ENCODE data around the gene RICTOR. TPM values are rescaled to one million over a fixed set of nuclear protein-coding genes. Genes with fewer than 3 reads are reported as not detected.

Gene RICTOR
- total RNA-seq, 1 experiment from 2014 or later, result 28.1 TPM

DNA sequence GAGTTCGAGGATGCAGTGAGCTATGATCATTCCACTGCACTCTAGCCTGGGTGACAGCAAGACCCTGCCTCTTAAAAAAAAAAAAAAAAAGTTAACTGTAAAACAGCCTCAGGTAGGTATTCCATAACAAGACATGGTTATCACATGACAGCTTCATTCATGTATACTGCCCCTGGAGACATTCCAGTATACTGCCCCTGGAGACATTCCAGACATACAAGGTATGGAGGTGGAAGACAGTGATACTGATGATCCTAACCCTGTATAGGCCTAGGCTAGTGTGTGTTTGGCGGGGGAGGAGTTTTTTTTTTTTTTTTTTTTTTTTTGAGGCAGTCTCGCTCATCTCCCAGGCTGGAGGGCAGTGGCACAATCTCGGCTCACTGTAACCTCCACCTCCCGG, 105.5 kb downstream of the RICTOR start:
- no TSS peak for BruUV-seq (replicated peaks)
- no peaks in the 10 kb centered on the region for H3F3A ChIP-seq (ENCODE audit: low read length, unreplicated experiment)
- H3K9me3 ChIP-seq (ENCODE audit: low read length), result no peaks in the 10 kb centered on the region
- no peaks in the 10 kb centered on the region for H3K27me3 ChIP-seq (ENCODE audit: low read length)
- H3K4me1 ChIP-seq (ENCODE audit: insufficient read depth, low read length), result no peaks in the 10 kb centered on the region
- peaks cover 15% of the 10 kb centered on the region; the same call in 1 of the 2 replicates for H3K36me3 ChIP-seq (ENCODE audit: low read depth, low read length)
- no peak overlapping the region for H3K27ac ChIP-seq (ENCODE audit: low read length)
- CTCF ChIA-PET, result interaction anchor here (0.7 kb wide), 1 partner anchor 19 kb away, joined by 4 read pairs; no protein-coding TSS in a partner anchor
- ATAC-seq (no peak), DNase-seq (peak; percentile 11)
- no peak overlapping the region for H2AFZ ChIP-seq (ENCODE audit: low read length)
- intact Hi-C loops (cut with micrococcal nuclease), result no loop called here
- H3K4me3 ChIP-seq (ENCODE audit: low read length), result no peak overlapping the region
- H3K9ac ChIP-seq (ENCODE audit: low read length), result no peak overlapping the region
- TF ChIP-seq EZH2 (IDR thresholded peaks at IDR 0.05; ENCODE audit: low read length, unreplicated experiment) (no peak), EZH2phosphoT487 (IDR thresholded peaks at IDR 0.05; ENCODE audit: borderline replicate concordance, low read length) (no peak)
- TF ChIP-seq, protein P1, sequence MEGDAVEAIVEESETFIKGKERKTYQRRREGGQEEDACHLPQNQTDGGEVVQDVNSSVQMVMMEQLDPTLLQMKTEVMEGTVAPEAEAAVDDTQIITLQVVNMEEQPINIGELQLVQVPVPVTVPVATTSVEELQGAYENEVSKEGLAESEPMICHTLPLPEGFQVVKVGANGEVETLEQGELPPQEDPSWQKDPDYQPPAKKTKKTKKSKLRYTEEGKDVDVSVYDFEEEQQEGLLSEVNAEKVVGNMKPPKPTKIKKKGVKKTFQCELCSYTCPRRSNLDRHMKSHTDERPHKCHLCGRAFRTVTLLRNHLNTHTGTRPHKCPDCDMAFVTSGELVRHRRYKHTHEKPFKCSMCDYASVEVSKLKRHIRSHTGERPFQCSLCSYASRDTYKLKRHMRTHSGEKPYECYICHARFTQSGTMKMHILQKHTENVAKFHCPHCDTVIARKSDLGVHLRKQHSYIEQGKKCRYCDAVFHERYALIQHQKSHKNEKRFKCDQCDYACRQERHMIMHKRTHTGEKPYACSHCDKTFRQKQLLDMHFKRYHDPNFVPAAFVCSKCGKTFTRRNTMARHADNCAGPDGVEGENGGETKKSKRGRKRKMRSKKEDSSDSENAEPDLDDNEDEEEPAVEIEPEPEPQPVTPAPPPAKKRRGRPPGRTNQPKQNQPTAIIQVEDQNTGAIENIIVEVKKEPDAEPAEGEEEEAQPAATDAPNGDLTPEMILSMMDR (conservative IDR thresholded peaks at IDR 0.05; ENCODE audit: low read depth, low read length), result no peak
- H4K20me1 ChIP-seq (ENCODE audit: low read length), result no peaks in the 10 kb centered on the region
- no peaks in the 10 kb centered on the region for H3K79me2 ChIP-seq (ENCODE audit: low read length)
- H3K4me2 ChIP-seq (ENCODE audit: low read length), result no peak overlapping the region
- H3K9me2 ChIP-seq (replicated peaks; ENCODE audit: low read length), result no peaks in the 10 kb centered on the region
- POLR2A ChIA-PET (ENCODE audit: unreplicated experiment), result no interaction called here

DNA sequence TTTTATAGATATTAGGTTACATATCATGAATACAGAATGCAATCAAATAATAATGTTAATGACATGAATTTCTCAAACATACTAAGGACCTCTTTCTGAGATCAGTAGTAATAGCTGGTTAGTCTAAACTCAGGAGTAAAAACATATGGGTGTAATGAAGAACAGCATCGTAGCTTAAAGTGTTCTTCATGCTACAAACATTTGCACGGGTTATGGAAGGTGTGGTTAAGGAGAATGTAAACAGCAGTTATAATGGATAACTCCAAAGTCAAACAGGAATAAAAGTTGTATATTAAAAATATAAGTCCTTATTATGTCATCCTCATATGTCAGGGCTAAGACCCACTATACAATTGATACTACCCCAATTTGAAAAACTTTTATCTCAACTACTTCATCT, 112.5 kb downstream of the RICTOR start:
- ChIA-PET CTCF (no interaction called here), POLR2A (ENCODE audit: unreplicated experiment) (no interaction called here)
- H3K36me3 ChIP-seq (ENCODE audit: low read depth, low read length), result peaks cover 42% of the 10 kb centered on the region

DNA sequence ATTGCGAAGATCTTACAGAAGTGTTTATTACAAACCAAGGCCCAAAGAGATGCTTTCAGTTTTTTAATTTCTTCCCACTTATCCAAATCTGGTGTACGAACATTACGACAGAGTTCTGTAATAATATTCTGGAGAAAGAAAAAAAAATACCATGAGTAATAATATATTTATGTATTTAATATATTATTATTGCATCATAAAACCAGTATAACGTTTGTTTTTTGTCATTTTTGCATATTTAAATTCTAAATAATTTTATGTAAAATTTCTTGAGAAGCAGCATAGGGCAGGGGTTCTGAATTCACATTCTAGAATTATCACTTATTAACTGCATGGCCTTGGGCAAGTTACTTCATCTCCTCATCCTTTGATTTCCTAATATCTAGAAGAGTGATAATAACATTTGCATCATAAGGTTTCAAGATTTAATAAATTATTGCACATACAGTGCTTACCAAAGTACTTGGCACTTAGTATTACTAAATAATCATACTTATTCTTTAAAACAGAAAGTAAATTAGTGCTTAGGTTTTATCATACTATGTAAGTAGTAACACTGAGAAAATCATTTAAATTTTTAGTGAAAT, 120.7 kb downstream of the RICTOR start:
- no peaks in the 10 kb centered on the region for H3K79me2 ChIP-seq (ENCODE audit: low read length)
- intact Hi-C loops (cut with micrococcal nuclease), result no loop called here
- no peaks in the 10 kb centered on the region for H3F3A ChIP-seq (ENCODE audit: low read length, unreplicated experiment)
- no TSS peak for BruUV-seq (replicated peaks)
- no peaks in the 10 kb centered on the region for H3K9me3 ChIP-seq (ENCODE audit: low read length)
- ATAC-seq (no peak), DNase-seq (no peak)
- no peaks in the 10 kb centered on the region for H3K27me3 ChIP-seq (ENCODE audit: low read length)
- H3K9ac ChIP-seq (ENCODE audit: low read length), result no peak overlapping the region
- no peak overlapping the region for H2AFZ ChIP-seq (ENCODE audit: low read length)
- no peaks in the 10 kb centered on the region for H3K9me2 ChIP-seq (replicated peaks; ENCODE audit: low read length)
- no peaks in the 10 kb centered on the region for H3K4me1 ChIP-seq (ENCODE audit: insufficient read depth, low read length)
- no peak overlapping the region for H3K27ac ChIP-seq (ENCODE audit: low read length)
- H3K4me2 ChIP-seq (ENCODE audit: low read length), result no peak overlapping the region
- TF ChIP-seq EZH2phosphoT487 (IDR thresholded peaks at IDR 0.05; ENCODE audit: borderline replicate concordance, low read length), result no peak
- no peak for TF ChIP-seq EZH2 (IDR thresholded peaks at IDR 0.05; ENCODE audit: low read length, unreplicated experiment)
- TF ChIP-seq, protein P1 (conservative IDR thresholded peaks at IDR 0.05; ENCODE audit: low read depth, low read length), result no peak
- H3K4me3 ChIP-seq (ENCODE audit: low read length), result no peak overlapping the region
- ChIA-PET POLR2A (ENCODE audit: unreplicated experiment) (no interaction called here), CTCF (no interaction called here)
- no peaks in the 10 kb centered on the region for H4K20me1 ChIP-seq (ENCODE audit: low read length)
- H3K36me3 ChIP-seq (ENCODE audit: low read depth, low read length), result peaks cover 61% of the 10 kb centered on the region

More for the DNA sequence above, 112.5 kb downstream of the RICTOR start:
- Histone ChIP-seq H3K79me2 (ENCODE audit: low read length) (no peaks in the 10 kb centered on the region), H3K9me2 (replicated peaks; ENCODE audit: low read length) (no peaks in the 10 kb centered on the region), H4K20me1 (ENCODE audit: low read length) (no peaks in the 10 kb centered on the region), H3K27ac (ENCODE audit: low read length) (no peak overlapping the region), H3K4me2 (ENCODE audit: low read length) (no peak overlapping the region), H3K9ac (ENCODE audit: low read length) (no peak overlapping the region), H3K9me3 (ENCODE audit: low read length) (no peaks in the 10 kb centered on the region), H2AFZ (ENCODE audit: low read length) (no peak overlapping the region), H3K4me3 (ENCODE audit: low read length) (no peak overlapping the region), H3K4me1 (ENCODE audit: insufficient read depth, low read length) (no peaks in the 10 kb centered on the region), H3F3A (ENCODE audit: low read length, unreplicated experiment) (no peaks in the 10 kb centered on the region), H3K27me3 (ENCODE audit: low read length) (no peaks in the 10 kb centered on the region)
- ATAC-seq, result no peak
- no peak for TF ChIP-seq EZH2phosphoT487 (IDR thresholded peaks at IDR 0.05; ENCODE audit: borderline replicate concordance, low read length)
- no peak for TF ChIP-seq EZH2 (IDR thresholded peaks at IDR 0.05; ENCODE audit: low read length, unreplicated experiment)
- TF ChIP-seq, protein P1 (conservative IDR thresholded peaks at IDR 0.05; ENCODE audit: low read depth, low read length), result no peak
- intact Hi-C loops (cut with micrococcal nuclease), result no loop called here
- no TSS peak for BruUV-seq (replicated peaks)
- DNase-seq, result no peak

Measured in PC-3 (cell line).